DOHH2 (cell line): ENCODE data around the gene ROBO1.

Source experiments
- H3F3A ChIP-seq: fragments of 200-600 bp; sonication (generic), shearing (Covaris generic); 2 replicates; pipeline ENCODE4 v1.6.0; 2016; ENCODE audit warnings: antibody characterized with exemption, mild to moderate bottlenecking; ENCODE audit not compliant: control insufficient read depth, insufficient read depth
- H3K27ac ChIP-seq: fragments of 200-600 bp; sonication (generic); 2 replicates; pipeline ENCODE4 v1.5.1; 2014; ENCODE audit warnings: low read depth, mild to moderate bottlenecking, low read length, moderate library complexity
- H3K27me3 ChIP-seq: fragments of 200-600 bp; sonication (generic); 2 replicates; pipeline ENCODE4 v1.6.1; 2014; ENCODE audit warnings: mild to moderate bottlenecking, low read length, mixed read lengths; ENCODE audit not compliant: control insufficient read depth
- H3K36me3 ChIP-seq: fragments of 200-600 bp; sonication (generic); 2 replicates; pipeline ENCODE4 v1.6.1; 2014; ENCODE audit warnings: mild to moderate bottlenecking, low read length, moderate library complexity, mixed read lengths; ENCODE audit not compliant: control insufficient read depth
- H3K4me1 ChIP-seq: fragments of 200-600 bp; sonication (generic); 2 replicates; pipeline ENCODE4 v1.6.1; 2014; ENCODE audit warnings: mild to moderate bottlenecking, low read length, mixed read lengths; ENCODE audit not compliant: control insufficient read depth
- H3K4me2 ChIP-seq: fragments of 200-600 bp; sonication (generic); 2 replicates; pipeline ENCODE4 v1.6.0; 2014; ENCODE audit warnings: mild to moderate bottlenecking, low read length, moderate library complexity
- H3K4me3 ChIP-seq: fragments of 200-600 bp; sonication (generic); 2 replicates; pipeline ENCODE4 v1.5.1; 2014; ENCODE audit warnings: mild to moderate bottlenecking, low read length, mixed read lengths
- H3K79me2 ChIP-seq: fragments of 200-600 bp; sonication (generic); 2 replicates; pipeline ENCODE4 v1.6.1; 2014; ENCODE audit warnings: mild to moderate bottlenecking, low read length, mixed read lengths; ENCODE audit not compliant: control insufficient read depth
- H3K9me2 ChIP-seq: fragments of 200-600 bp; sonication (generic); replicated peaks from 2 replicates; pipeline ENCODE4 v1.6.1; 2014; ENCODE audit warnings: mild to moderate bottlenecking, low read length, mixed read lengths; ENCODE audit not compliant: control insufficient read depth
- H3K9me3 ChIP-seq: fragments of 200-600 bp; sonication (generic); 2 replicates; pipeline ENCODE4 v1.6.1; 2014; ENCODE audit warnings: antibody characterized with exemption, low read length, mixed read lengths; ENCODE audit not compliant: control insufficient read depth, insufficient read depth
- H4K20me1 ChIP-seq: fragments of 200-600 bp; sonication (generic); 2 replicates; pipeline ENCODE4 v1.6.0; 2014; ENCODE audit warnings: low read depth, mild to moderate bottlenecking, antibody characterized with exemption, low read length, moderate library complexity; ENCODE audit not compliant: control insufficient read depth, insufficient read depth
- EZH2phosphoT487 ChIP-seq: fragments of 200-600 bp; sonication (generic); IDR thresholded peaks from 2 replicates; pipeline ENCODE4 v1.6.1; 2017; ENCODE audit warnings: borderline replicate concordance, mild to moderate bottlenecking, antibody characterized with exemption, low read length, moderate library complexity, mixed read lengths
- TF ChIP-seq, protein P1 (sequence below): fragments of 200-600 bp; sonication (generic); IDR thresholded peaks from one replicate; pipeline ENCODE4 v1.5.1; 2014; ENCODE audit warnings: antibody characterized with exemption, mild to moderate bottlenecking, low read depth, low read length; ENCODE audit not compliant: poor library complexity, severe bottlenecking

ROBO1 gene

DNA sequence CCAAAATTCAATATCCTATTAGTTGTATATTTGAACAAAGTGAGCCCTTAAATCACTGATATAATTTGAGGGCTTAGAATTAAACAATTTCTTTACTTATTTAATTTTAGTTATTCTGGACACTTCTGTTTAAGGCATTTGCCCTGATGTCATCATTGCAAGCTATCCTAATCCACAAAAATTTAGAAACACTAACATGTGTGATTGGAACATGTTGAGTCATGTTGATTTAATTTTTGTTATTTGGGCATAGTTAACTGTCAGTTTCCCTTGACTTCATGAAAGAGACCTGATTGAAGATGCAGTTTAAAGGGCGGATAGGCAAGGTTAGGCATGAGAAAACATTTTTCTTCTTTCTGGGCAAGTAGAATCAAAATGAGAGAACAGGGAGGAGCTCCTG, 682.6 kb downstream of the ROBO1 start:
- no peaks in the 10 kb centered on the region for H3K9me2 ChIP-seq
- no peak overlapping the region for H3K4me2 ChIP-seq
- H3F3A ChIP-seq = no peaks in the 10 kb centered on the region
- no peak overlapping the region for H3K27ac ChIP-seq
- H3K9me3 ChIP-seq = no peaks in the 10 kb centered on the region
- H3K27me3 ChIP-seq = no peaks in the 10 kb centered on the region
- no peak overlapping the region for H3K4me3 ChIP-seq
- TF ChIP-seq EZH2phosphoT487 = no peak
- TF ChIP-seq, protein P1, sequence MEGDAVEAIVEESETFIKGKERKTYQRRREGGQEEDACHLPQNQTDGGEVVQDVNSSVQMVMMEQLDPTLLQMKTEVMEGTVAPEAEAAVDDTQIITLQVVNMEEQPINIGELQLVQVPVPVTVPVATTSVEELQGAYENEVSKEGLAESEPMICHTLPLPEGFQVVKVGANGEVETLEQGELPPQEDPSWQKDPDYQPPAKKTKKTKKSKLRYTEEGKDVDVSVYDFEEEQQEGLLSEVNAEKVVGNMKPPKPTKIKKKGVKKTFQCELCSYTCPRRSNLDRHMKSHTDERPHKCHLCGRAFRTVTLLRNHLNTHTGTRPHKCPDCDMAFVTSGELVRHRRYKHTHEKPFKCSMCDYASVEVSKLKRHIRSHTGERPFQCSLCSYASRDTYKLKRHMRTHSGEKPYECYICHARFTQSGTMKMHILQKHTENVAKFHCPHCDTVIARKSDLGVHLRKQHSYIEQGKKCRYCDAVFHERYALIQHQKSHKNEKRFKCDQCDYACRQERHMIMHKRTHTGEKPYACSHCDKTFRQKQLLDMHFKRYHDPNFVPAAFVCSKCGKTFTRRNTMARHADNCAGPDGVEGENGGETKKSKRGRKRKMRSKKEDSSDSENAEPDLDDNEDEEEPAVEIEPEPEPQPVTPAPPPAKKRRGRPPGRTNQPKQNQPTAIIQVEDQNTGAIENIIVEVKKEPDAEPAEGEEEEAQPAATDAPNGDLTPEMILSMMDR = no peak
- no peaks in the 10 kb centered on the region for H3K79me2 ChIP-seq
- H4K20me1 ChIP-seq = no peaks in the 10 kb centered on the region
- no peaks in the 10 kb centered on the region for H3K36me3 ChIP-seq
- no peaks in the 10 kb centered on the region for H3K4me1 ChIP-seq

DNA sequence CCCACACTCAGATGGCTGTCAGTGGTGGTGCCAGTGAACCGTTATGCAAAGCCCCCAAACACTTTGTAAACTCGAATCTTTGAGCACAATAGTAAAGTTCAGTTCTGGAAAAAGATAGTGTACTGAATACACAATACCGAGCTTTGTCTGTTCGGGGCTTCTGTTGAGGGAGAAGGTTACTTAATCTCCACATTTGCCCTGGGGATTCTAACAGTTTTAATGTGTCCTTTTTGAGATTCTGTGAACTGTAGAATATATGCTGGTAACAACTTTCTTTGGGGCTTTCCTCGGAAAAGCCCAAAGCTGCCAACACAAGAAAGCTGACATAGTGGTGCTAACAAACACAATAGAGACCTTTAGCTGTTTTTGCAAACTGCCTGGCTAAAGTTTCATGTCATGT, 686.5 kb downstream of the ROBO1 start:
- Histone ChIP-seq H3F3A (no peaks in the 10 kb centered on the region), H3K4me1 (no peaks in the 10 kb centered on the region), H4K20me1 (no peaks in the 10 kb centered on the region), H3K36me3 (no peaks in the 10 kb centered on the region), H3K27me3 (no peaks in the 10 kb centered on the region), H3K9me3 (no peaks in the 10 kb centered on the region), H3K79me2 (no peaks in the 10 kb centered on the region), H3K9me2 (no peaks in the 10 kb centered on the region), H3K4me3 (no peak overlapping the region), H3K4me2 (no peak overlapping the region), H3K27ac (no peak overlapping the region)
- no peak for TF ChIP-seq EZH2phosphoT487
- TF ChIP-seq, protein P1 = no peak

DNA sequence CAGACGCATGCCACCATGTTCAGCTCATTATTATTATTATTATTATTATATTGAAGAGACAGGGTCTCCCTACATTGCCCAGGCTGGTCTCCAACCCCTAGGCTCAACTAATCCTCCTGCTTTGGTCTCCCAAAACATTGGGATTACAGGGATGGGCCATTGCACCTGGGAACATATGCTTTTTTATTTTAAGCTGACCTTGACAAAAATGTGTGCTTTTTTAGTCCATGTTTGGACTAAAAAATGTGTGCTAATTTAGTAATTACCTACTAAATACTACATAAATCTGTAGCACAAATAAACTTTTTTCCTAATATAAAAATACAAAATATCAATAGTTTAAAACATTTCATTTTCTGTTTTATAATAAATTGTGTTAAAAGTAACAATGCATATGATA, 693.2 kb downstream of the ROBO1 start:
- Histone ChIP-seq H3K9me3 (no peaks in the 10 kb centered on the region), H3K4me3 (no peak overlapping the region), H3K36me3 (no peaks in the 10 kb centered on the region), H3K79me2 (no peaks in the 10 kb centered on the region), H3K4me2 (no peak overlapping the region), H3K27me3 (no peaks in the 10 kb centered on the region), H4K20me1 (no peaks in the 10 kb centered on the region), H3K27ac (no peak overlapping the region), H3K4me1 (no peaks in the 10 kb centered on the region), H3F3A (no peaks in the 10 kb centered on the region), H3K9me2 (no peaks in the 10 kb centered on the region)
- TF ChIP-seq EZH2phosphoT487 = no peak
- TF ChIP-seq, protein P1 = no peak

DNA sequence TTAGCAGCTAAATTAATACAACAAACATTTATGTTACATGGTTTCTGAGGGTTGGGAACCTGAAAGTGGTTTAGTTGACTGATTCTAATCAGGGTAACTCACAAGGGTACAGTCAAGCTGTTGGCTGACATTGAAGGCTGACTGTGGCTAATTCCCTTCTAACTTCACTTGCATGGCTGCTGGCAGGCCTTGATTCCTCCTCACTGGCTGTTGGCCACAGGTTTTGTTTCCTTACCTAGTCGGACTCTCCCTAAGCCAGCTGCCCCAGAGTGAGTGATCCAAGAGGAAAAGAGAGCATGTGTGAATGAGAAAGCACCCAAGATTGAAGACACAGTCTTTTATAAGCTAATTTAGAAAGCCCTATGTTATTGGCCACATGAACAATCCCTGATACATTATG, 700.1 kb downstream of the ROBO1 start:
- Histone ChIP-seq H3K4me2 (no peak overlapping the region), H3K9me2 (no peaks in the 10 kb centered on the region), H4K20me1 (no peaks in the 10 kb centered on the region), H3K9me3 (no peaks in the 10 kb centered on the region), H3K4me1 (no peaks in the 10 kb centered on the region), H3K27me3 (no peaks in the 10 kb centered on the region), H3K4me3 (no peak overlapping the region), H3K36me3 (no peaks in the 10 kb centered on the region), H3K27ac (no peak overlapping the region), H3K79me2 (no peaks in the 10 kb centered on the region), H3F3A (no peaks in the 10 kb centered on the region)
- TF ChIP-seq, protein P1 = no peak
- TF ChIP-seq EZH2phosphoT487 = no peak
